ENCODE data around the gene PCDHGA12.
A peak's percentile ranks its signal among the peaks of the same experiment; 100 is the strongest.

PCDHGA12 gene

DNA sequence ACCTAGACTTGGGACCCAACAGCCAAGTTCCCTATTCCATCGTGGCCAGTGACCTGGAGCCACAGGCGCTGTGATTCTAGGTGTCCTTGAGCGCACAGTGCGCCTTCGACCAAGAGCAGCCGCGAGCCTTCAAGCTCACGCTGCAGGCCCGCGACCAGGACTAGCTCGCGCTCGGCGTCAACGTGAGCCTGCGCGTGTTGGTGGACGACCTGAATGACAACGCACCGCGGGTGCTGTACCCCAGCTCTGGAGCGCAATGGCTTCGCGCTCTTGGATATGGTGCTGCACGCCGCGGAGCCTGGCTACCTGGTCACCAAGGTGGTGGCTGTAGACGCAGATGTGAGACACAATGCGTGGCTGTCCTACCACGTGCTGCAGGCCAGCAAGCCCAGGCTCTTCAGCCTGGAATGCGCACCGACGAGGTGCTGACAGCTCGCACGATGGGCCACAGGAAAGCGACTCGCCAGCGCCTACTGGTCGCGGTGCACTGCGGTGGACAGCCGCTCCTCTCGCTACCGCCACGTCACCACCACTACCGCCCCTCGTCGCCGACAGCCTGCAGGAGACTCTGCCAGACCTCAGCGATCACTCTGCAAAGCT lies 11.4 kb downstream of the PCDHGA12 start:
- no peak for DNase-seq

DNA sequence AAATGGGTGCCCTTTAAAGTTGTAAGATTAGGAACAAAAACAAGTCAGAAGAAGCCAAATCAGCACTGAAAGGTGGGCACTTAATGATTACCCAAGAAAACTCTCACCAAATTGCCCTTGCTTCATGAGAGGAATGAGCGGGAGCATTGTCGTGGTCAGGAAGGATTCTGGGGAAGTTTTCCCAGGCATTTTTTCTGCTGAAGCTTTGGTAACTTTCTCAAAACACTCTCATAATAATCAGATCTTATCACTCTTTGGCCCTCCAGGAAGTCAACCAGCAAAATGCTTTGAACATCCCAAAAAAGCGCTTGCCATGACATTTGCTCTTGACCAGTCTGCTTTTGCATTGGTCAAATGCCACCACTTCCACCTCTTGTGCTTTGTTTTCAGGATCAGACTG lies 35.0 kb downstream of the PCDHGA12 start:
- DNase-seq, result no peak

- peak; percentile 78 to 90 for DNase-seq
Measured at GRCh38 chr5:141475625-141476131, 45.4 kb downstream of the PCDHGA12 start, which contains the start of gene PCDHGC3. TSS of gene PCDHGC3 (plus strand) at chr5:141475966. CDS start at chr5:141476117, 151 bp downstream.

GRCh38 chr5:141476132-141476911 lies 46.0 kb downstream of the PCDHGA12 start:
- peak in 1 of 2 donors; percentile 12 for DNase-seq

DNA sequence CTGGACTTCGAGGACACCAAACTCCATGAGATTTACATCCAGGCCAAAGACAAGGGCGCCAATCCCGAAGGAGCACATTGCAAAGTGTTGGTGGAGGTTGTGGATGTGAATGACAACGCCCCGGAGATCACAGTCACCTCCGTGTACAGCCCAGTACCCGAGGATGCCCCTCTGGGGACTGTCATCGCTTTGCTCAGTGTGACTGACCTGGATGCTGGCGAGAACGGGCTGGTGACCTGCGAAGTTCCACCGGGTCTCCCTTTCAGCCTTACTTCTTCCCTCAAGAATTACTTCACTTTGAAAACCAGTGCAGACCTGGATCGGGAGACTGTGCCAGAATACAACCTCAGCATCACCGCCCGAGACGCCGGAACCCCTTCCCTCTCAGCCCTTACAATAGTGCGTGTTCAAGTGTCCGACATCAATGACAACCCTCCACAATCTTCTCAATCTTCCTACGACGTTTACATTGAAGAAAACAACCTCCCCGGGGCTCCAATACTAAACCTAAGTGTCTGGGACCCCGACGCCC lies 46.8 kb downstream of the PCDHGA12 start:
- DNase-seq, result no peak

- no peak for DNase-seq
Measured at GRCh38 chr5:141477815-141478214, 47.5 kb downstream of the PCDHGA12 start.

- no peak for DNase-seq
Measured at GRCh38 chr5:141478321-141478945, 48.1 kb downstream of the PCDHGA12 start.

DNA sequence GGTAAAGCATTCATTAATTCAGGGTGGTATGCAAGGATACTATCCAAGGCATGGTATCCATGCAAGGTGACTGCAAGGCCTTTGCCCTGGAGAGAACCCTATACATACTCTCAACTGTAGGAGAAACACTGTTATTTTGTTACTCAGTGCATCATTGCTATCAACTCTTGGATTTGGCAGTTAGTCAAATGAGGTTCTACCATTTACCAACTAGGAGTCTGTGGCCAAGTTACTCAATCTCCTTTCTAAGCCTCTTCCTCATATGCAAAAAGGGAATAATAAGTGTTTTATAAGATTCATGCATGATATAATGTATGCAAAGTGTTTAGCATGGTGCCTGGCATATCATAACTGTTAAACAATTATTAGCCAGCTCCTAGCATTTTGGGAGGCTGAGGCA lies 49.5 kb downstream of the PCDHGA12 start:
- no peak for DNase-seq

Measured in hippocampal formation (tissue), 2 donors.